DMS153 (cell line): ENCODE results near the gene UGT1A7.

Experiments
- DNase-seq: peaks from one replicate; lab custom pipeline; 2025; lab: John Stamatoyannopoulos, UW

The UGT1A7 gene

DNA sequence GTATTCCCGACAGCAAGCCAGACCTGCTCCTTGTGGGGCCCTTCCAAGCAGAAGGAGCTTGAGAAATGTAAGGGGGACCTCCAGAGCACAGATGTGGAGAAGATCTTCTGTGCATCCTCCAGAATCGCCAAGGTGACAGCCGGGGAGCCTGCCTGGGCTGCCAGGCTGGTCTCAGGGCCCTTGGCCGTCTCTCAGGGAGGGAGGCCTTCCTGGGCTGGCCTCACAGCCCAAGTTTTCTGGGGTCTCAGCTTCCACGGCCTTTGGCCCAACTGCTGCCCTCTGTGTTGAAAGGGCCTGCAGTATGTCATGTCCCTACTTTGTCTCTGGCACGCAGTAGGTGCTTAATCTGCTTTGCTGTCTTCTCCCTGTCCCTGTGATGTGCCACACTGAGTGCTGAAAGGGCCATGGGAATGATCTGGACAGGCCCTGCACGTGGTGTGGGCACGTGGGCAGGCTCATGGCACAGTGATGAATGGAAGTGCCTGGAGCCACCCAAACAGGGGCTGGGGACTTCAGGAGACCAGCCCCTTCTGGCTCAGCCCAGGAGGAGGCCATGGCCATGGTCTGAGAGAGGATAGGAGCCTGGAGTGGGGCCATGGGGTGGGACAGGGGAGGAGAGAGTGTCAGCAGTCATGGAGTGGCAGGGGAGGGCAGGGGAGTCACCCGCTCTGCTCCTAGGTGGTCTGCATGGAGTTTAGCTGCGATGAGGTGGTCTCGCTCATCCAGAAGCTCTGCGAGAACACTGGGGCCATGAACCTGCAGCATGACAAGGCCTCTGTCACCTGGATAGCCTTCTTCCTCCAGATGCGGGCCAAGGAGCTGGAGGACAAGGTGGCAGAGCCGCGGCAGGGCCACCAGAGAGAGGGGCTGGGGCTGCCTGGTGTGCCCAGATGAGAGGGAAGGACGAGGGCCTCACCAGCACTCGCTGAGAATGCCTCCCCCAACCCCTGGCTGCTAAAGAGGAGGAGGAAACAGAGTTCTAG lies 137.2 kb downstream of the UGT1A7 start:
- DNase-seq, result no peak

- DNase-seq, result no peak
These were observed 138.4 kb downstream of the UGT1A7 start for GRCh38 chr2:233819884-233820773.

GRCh38 chr2:233820774-233821105 lies 139.0 kb downstream of the UGT1A7 start:
- no peak for DNase-seq

- no peak for DNase-seq
These were observed 139.5 kb downstream of the UGT1A7 start for GRCh38 chr2:233821196-233821595.

DNA sequence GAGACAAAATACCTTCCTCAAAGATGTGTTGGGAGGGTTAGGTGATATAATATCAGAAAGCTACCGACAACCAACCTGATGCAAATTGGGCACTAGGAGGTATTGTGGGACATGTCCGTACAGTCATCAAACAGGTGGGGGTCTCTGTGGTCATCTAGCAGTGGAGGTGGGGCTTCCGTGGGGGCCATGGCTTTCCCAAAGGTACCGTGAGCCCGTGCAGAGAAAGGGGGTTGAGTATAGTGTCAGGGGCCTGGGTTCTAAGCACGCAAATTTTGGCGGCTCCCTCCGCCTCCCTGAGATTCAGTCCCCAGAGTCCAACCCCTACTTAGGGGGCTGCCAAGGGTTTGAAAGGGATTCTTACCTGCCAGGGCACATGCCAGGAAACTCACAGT lies 140.0 kb downstream of the UGT1A7 start:
- no peak for DNase-seq

- DNase-seq, result no peak
These were observed 140.5 kb downstream of the UGT1A7 start for GRCh38 chr2:233822101-233822771.
